Sigmoid colon (tissue), 4 donors: ENCODE results near the gene NUP85.

ENCODE experiments used
- CTCF ChIP-seq, 4 experiments: fragments of 450-650 bp in 3 of 4; fragments of 200-600 bp in 1 of 4; IDR thresholded peaks; one replicate each; pipeline ENCODE4 v1.5.1; 2016 to 2019; ENCODE audit warnings: antibody characterized with exemption in 4 of 4, mild to moderate bottlenecking in 3 of 4, moderate library complexity in 2 of 4
- EP300 ChIP-seq, 4 donors: sonication (generic); formaldehyde crosslinking; IDR thresholded peaks; one replicate each; pipeline ENCODE4 v1.6.1; 2017; ENCODE audit warnings: antibody characterized with exemption in 4 of 4
- POLR2A ChIP-seq, 2 donors: fragments of 450-650 bp; IDR thresholded peaks; one replicate each; pipeline ENCODE4 v1.6.1; 2016; ENCODE audit warnings: antibody characterized with exemption in 2 of 2, mild to moderate bottlenecking in 2 of 2, moderate library complexity in 2 of 2

- no peak for TF ChIP-seq POLR2A (IDR thresholded peaks at IDR 0.05)
- TF ChIP-seq EP300 (IDR thresholded peaks at IDR 0.05), result no peak
- no peak for TF ChIP-seq CTCF (IDR thresholded peaks at IDR 0.05)
These were observed 299 bp downstream of the NUP85 start for GRCh38 chr17:75205793-75206163.
